GM10847 (cell line): ENCODE measurements around the gene TOM1L2.

Experiments used
- POLR2A ChIP-seq: IDR thresholded peaks from 2 replicates; pipeline ENCODE4 v1.6.1; 2011; ENCODE audit not compliant: insufficient read length; ENCODE audit errors: extremely low read depth

TOM1L2 gene

GRCh38 chr17:18004884-18005305 lies 32.7 kb upstream of the TOM1L2 start:
- no peak for TF ChIP-seq POLR2A

- TF ChIP-seq POLR2A = no peak
Observed at GRCh38 chr17:18004345-18004744, 32.1 kb upstream of the TOM1L2 start.

- TF ChIP-seq POLR2A = no peak
Observed at GRCh38 chr17:18002171-18002570, 30.0 kb upstream of the TOM1L2 start.

- TF ChIP-seq POLR2A = no peak
Observed at GRCh38 chr17:18000030-18000408, 27.8 kb upstream of the TOM1L2 start.

GRCh38 chr17:17999364-18000029 lies 27.3 kb upstream of the TOM1L2 start:
- no peak for TF ChIP-seq POLR2A

GRCh38 chr17:17998934-17999333 lies 26.7 kb upstream of the TOM1L2 start:
- no peak for TF ChIP-seq POLR2A

- no peak for TF ChIP-seq POLR2A
Observed at GRCh38 chr17:17994271-17995069, 22.3 kb upstream of the TOM1L2 start.

- TF ChIP-seq POLR2A = no peak
Observed at GRCh38 chr17:17993852-17994251, 21.7 kb upstream of the TOM1L2 start.

GRCh38 chr17:17993366-17993765 lies 21.2 kb upstream of the TOM1L2 start:
- no peak for TF ChIP-seq POLR2A

GRCh38 chr17:17990282-17990681 lies 18.1 kb upstream of the TOM1L2 start:
- no peak for TF ChIP-seq POLR2A

GRCh38 chr17:17989618-17990017 lies 17.4 kb upstream of the TOM1L2 start:
- TF ChIP-seq POLR2A = no peak

- no peak for TF ChIP-seq POLR2A
Observed at GRCh38 chr17:17989081-17989480, 16.9 kb upstream of the TOM1L2 start.

GRCh38 chr17:17988427-17988945 lies 16.3 kb upstream of the TOM1L2 start:
- no peak for TF ChIP-seq POLR2A

GRCh38 chr17:17987901-17988300 lies 15.7 kb upstream of the TOM1L2 start:
- no peak for TF ChIP-seq POLR2A

GRCh38 chr17:17987187-17987896 lies 15.1 kb upstream of the TOM1L2 start:
- TF ChIP-seq POLR2A = no peak

GRCh38 chr17:17985555-17985954 lies 13.4 kb upstream of the TOM1L2 start:
- TF ChIP-seq POLR2A = no peak
